Activated T-helper 1 cell treated with anti-CD3 and anti-CD28 coated beads, Interleukin-12 subunit alpha, Interleukin-12 subunit beta, Interleukin-2, Interleukin-4 antibody, amounts not matched to agents 30 ng/mL and 10 ng/mL and 1 ng/mL, durations not matched to agents 14 hours and 24 hours and 36 hours (primary cell): ENCODE data around the gene PCDHB16. TPM values are rescaled to one million over a fixed set of nuclear protein-coding genes. Genes with fewer than 3 reads are reported as not detected.
"Not testable (repeated sequence)": the region's sequence is repeated elsewhere in the genome, so short reads cannot be mapped to it uniquely, and the experiment has no call there.

Source experiments
- DNase-seq: peaks from one replicate; pipeline ENCODE4 v3.0.0; 2021; ENCODE audit warnings: low spot score
- H3K27ac Mint-ChIP-seq: one replicate; pipeline ENCODE4 v1.8.0; 2021; ENCODE audit warnings: mild to moderate bottlenecking, mixed read lengths
- H3K27me3 Mint-ChIP-seq: one replicate; pipeline ENCODE4 v1.8.0; 2022; ENCODE audit warnings: mild to moderate bottlenecking, moderate library complexity, mixed read lengths; ENCODE audit not compliant: insufficient read depth
- H3K36me3 Mint-ChIP-seq: one replicate; pipeline ENCODE4 v1.8.0; 2021; ENCODE audit warnings: low read depth, mixed read lengths
- H3K4me1 Mint-ChIP-seq: one replicate; pipeline ENCODE4 v1.8.0; 2021; ENCODE audit warnings: low read depth, mixed read lengths
- H3K4me3 Mint-ChIP-seq: one replicate; pipeline ENCODE4 v1.8.0; 2021; ENCODE audit warnings: mild to moderate bottlenecking, moderate library complexity, mixed read lengths
- H3K9me3 Mint-ChIP-seq: one replicate; pipeline ENCODE4 v1.8.0; 2021; ENCODE audit warnings: mixed read lengths
- intact Hi-C: fragments of 100-400 bp; cut with micrococcal nuclease; formaldehyde crosslinking; loops from one replicate; pipeline ENCODE4 v1.15.1; 2024
- total RNA-seq: library from RNA; stranded (reverse); gene quantifications from 2 replicates; pipeline ENCODE4 v1.2.3, GENCODE V29; 2022

The PCDHB16 gene
- total RNA-seq, 1 donor from 2014 or later: not detected

GRCh38 chr5:141216035-141216434, 33.8 kb downstream of the PCDHB16 start:
- DNase-seq, intact Hi-C loops, H3K4me1 Mint-ChIP-seq, H3K4me3 Mint-ChIP-seq, H3K36me3 Mint-ChIP-seq, H3K27me3 Mint-ChIP-seq, H3K27ac Mint-ChIP-seq: not testable (repeated sequence)
- peaks cover 31% of the 10 kb centered on the region for H3K9me3 Mint-ChIP-seq

DNA sequence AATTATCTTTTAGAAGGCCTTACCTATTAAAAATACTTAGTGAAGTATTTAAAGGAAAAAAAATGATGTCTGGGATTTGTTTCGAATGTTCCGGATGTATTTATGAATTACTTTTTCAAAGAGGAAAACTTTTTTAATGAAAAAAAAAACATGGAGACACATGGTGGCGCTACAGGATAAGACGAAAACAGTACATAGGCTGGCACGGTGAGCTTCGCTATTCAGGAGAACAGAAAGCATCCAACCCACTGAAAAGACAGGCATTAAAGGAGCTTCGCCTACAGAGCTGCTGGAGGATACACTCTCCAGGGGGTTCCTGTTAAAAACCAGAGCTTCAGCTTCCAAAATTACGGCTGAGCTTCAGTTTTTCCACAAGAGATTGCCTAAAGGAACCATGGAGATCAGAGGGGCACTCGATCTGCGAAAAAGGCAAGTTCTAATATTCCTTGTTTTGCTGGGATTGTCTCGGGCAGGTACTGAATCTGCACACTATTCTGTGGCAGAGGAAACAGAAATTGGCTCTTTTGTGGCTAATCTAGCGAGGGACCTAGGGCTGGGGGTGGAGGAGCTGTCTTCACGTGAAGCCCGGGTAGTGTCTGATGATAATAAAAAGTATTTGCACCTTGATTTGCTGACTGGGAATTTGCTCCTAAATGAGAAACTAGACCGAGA, 41.1 kb downstream of the PCDHB16 start, which contains the start of gene PCDHB14:
TSS of gene PCDHB14 (plus strand) at position 232 of the 672 bp plus-strand sequence. CDS start at position 395, 163 bp downstream.
- Mint-ChIP-seq H3K27me3 (no peaks in the 10 kb centered on the region), H3K9me3 (peaks cover 17% of the 10 kb centered on the region), H3K4me3 (no peak within 1 kb of the TSS), H3K4me1 (no peaks in the 10 kb centered on the region), H3K27ac (no peak within 1 kb of the TSS), H3K36me3 (no peaks in the 10 kb centered on the region)
- intact Hi-C loops: no loop called here
- no peak for DNase-seq

- H3K27ac Mint-ChIP-seq, H3K4me3 Mint-ChIP-seq, H3K27me3 Mint-ChIP-seq, intact Hi-C loops, H3K4me1 Mint-ChIP-seq, DNase-seq, H3K36me3 Mint-ChIP-seq: not testable (repeated sequence)
- H3K9me3 Mint-ChIP-seq: peaks cover 14% of the 10 kb centered on the region
These were observed 42.7 kb downstream of the PCDHB16 start for GRCh38 chr5:141224844-141225243.

DNA sequence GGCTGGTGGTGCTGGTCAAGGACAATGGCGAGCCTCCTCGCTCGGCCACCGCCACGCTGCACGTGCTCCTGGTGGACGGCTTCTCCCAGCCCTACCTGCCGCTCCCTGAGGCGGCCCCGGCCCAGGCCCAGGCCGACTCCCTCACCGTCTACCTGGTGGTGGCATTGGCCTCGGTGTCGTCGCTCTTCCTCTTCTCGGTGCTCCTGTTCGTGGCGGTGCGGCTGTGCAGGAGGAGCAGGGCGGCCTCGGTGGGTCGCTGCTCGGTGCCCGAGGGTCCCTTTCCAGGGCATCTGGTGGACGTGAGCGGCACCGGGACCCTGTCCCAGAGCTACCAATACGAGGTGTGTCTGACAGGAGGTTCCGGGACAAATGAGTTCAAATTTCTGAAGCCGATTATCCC, 43.2 kb downstream of the PCDHB16 start:
- H3K9me3 Mint-ChIP-seq: peaks cover 11% of the 10 kb centered on the region
- H3K36me3 Mint-ChIP-seq: not testable (repeated sequence)

GRCh38 chr5:141234109-141234667, 52.0 kb downstream of the PCDHB16 start:
- Mint-ChIP-seq H3K4me1 (no peaks in the 10 kb centered on the region), H3K27ac (no peak overlapping the region), H3K4me3 (no peak overlapping the region), H3K9me3 (peaks cover 33% of the 10 kb centered on the region), H3K27me3 (peaks cover 3% of the 10 kb centered on the region), H3K36me3 (peaks cover 1% of the 10 kb centered on the region)
- intact Hi-C loops: loop anchor here (5.0 to 10.0 kb wide), 2 partner anchors 188 to 369 kb away; partner anchors contain the start of genes PCDHA11 and PCDHGA11
- no peak for DNase-seq

More for the DNA sequence above, 43.2 kb downstream of the PCDHB16 start:
- H3K27ac Mint-ChIP-seq, DNase-seq, H3K27me3 Mint-ChIP-seq, intact Hi-C loops, H3K4me3 Mint-ChIP-seq, H3K4me1 Mint-ChIP-seq: not testable (repeated sequence)

Other genes starting within 250 kb of the PCDHB16 start
- gene PCDHAC2, start 215.9 kb upstream of the PCDHB16 start, total RNA-seq: not detected in 2 replicates
- not detected in 2 replicates for gene PCDHB1, start 131.0 kb upstream of the PCDHB16 start, total RNA-seq
- gene PCDHB2, start 87.8 kb upstream of the PCDHB16 start, total RNA-seq: not detected in 2 replicates
- not detected in 2 replicates for gene PCDHB3, start 81.9 kb upstream of the PCDHB16 start, total RNA-seq
- gene PCDHB4, start 60.6 kb upstream of the PCDHB16 start, total RNA-seq: not detected in 2 replicates
- not detected in 2 replicates for gene PCDHB5, start 47.2 kb upstream of the PCDHB16 start, total RNA-seq
- not detected in 2 replicates for gene PCDHB6, start 32.3 kb upstream of the PCDHB16 start, total RNA-seq
- gene PCDHB7, start 9.7 kb upstream of the PCDHB16 start, total RNA-seq: not detected in 2 replicates
- not detected in 2 replicates for gene PCDHB8, start 4.6 kb upstream of the PCDHB16 start, total RNA-seq
- gene PCDHB9, start 4.8 kb downstream of the PCDHB16 start, total RNA-seq: not detected in 2 replicates
- gene PCDHB10, start 10.0 kb downstream of the PCDHB16 start, total RNA-seq: not detected in 2 replicates
- gene PCDHB11, start 17.2 kb downstream of the PCDHB16 start, total RNA-seq: not detected in 2 replicates
- gene PCDHB12, start 26.3 kb downstream of the PCDHB16 start, total RNA-seq: not detected in 2 replicates
- gene PCDHB13, start 31.5 kb downstream of the PCDHB16 start, total RNA-seq: not detected in 2 replicates
- gene PCDHB14, start 41.0 kb downstream of the PCDHB16 start, total RNA-seq: not detected in 2 replicates
- gene PCDHB15, start 63.0 kb downstream of the PCDHB16 start, total RNA-seq: not detected in 2 replicates
- 0.20 and 0.57 TPM in 2 replicates for gene SLC25A2, start 121.7 kb downstream of the PCDHB16 start, total RNA-seq
- gene TAF7, start 138.4 kb downstream of the PCDHB16 start, total RNA-seq: 71.6 and 73.7 TPM in 2 replicates
- 0.10 TPM in 2 replicates for gene PCDHGA1, start 148.1 kb downstream of the PCDHB16 start, total RNA-seq
- gene PCDHGA2, start 156.4 kb downstream of the PCDHB16 start, total RNA-seq: 0.08 and 0.17 TPM in 2 replicates
- 0.10 TPM in 1 of 2 replicates, not detected in the other for gene PCDHGA3, start 161.4 kb downstream of the PCDHB16 start, total RNA-seq
- 0.18 and 0.32 TPM in 2 replicates for gene PCDHGB1, start 167.7 kb downstream of the PCDHB16 start, total RNA-seq
- 0.21 and 0.44 TPM in 2 replicates for gene PCDHGA4, start 172.6 kb downstream of the PCDHB16 start, total RNA-seq
- 0.47 and 0.93 TPM in 2 replicates for gene PCDHGB2, start 177.6 kb downstream of the PCDHB16 start, total RNA-seq
- 0.24 and 0.31 TPM in 2 replicates for gene PCDHGA5, start 181.8 kb downstream of the PCDHB16 start, total RNA-seq
- 0.47 and 0.66 TPM in 2 replicates for gene PCDHGB3, start 187.9 kb downstream of the PCDHB16 start, total RNA-seq
- 0.16 and 0.42 TPM in 2 replicates for gene PCDHGA6, start 191.5 kb downstream of the PCDHB16 start, total RNA-seq
- 0.16 and 0.22 TPM in 2 replicates for gene PCDHGA7, start 200.4 kb downstream of the PCDHB16 start, total RNA-seq
- 0.18 and 0.27 TPM in 2 replicates for gene PCDHGB4, start 205.3 kb downstream of the PCDHB16 start, total RNA-seq
- 0.03 TPM in 1 of 2 replicates, not detected in the other for gene PCDHGA8, start 210.2 kb downstream of the PCDHB16 start, total RNA-seq
- 0.56 and 0.83 TPM in 2 replicates for gene PCDHGB5, start 215.6 kb downstream of the PCDHB16 start, total RNA-seq
- gene PCDHGA9, start 220.4 kb downstream of the PCDHB16 start, total RNA-seq: 0.21 and 0.39 TPM in 2 replicates
- 0.12 and 0.18 TPM in 2 replicates for gene PCDHGB6, start 225.6 kb downstream of the PCDHB16 start, total RNA-seq
- 0.10 and 0.13 TPM in 2 replicates for gene PCDHGA10, start 230.6 kb downstream of the PCDHB16 start, total RNA-seq
- gene PCDHGB7, start 235.3 kb downstream of the PCDHB16 start, total RNA-seq: 0.13 TPM in 1 of 2 replicates, not detected in the other
- gene PCDHGA11, start 238.7 kb downstream of the PCDHB16 start, total RNA-seq: 0.16 and 0.24 TPM in 2 replicates
- gene PCDHGA12, start 248.1 kb downstream of the PCDHB16 start, total RNA-seq: 0.18 TPM in 1 of 2 replicates, not detected in the other